HTERT RPE-1 (cell line): ENCODE measurements around the gene IL17RA.
"Not testable (repeated sequence)": the region's sequence is repeated elsewhere in the genome, so short reads cannot be mapped to it uniquely, and the experiment has no call there.

Experiments
- in situ Hi-C: fragments of 300-500 bp; cut with MboI; formaldehyde crosslinking; loops from 4 replicates; pipeline ENCODE4 v1.14.3; 2020; ENCODE audit warnings: low sequenced_read_pairs

Gene IL17RA

GRCh38 chr22:17084554-17085276 is at the start of gene IL17RA:
Gene IL17RA, plus strand, starts transcription at chr22:17085000. Its CDS starts 92 bp downstream, at chr22:17085092.
- in situ Hi-C loops: no loop called here

GRCh38 chr22:17035246-17035645 is 49.6 kb upstream of the IL17RA start:
- in situ Hi-C loops: no loop called here

- in situ Hi-C loops: not testable (repeated sequence)
Observed at GRCh38 chr22:17035976-17036841, 48.6 kb upstream of the IL17RA start.

- in situ Hi-C loops: not testable (repeated sequence)
Observed at GRCh38 chr22:17036842-17037711, 47.7 kb upstream of the IL17RA start.

GRCh38 chr22:17043521-17043920 is 41.3 kb upstream of the IL17RA start:
- in situ Hi-C loops: no loop called here

- in situ Hi-C loops: no loop called here
Observed at GRCh38 chr22:17046566-17047348, 38.0 kb upstream of the IL17RA start.

GRCh38 chr22:17047656-17048055 is 37.1 kb upstream of the IL17RA start:
- in situ Hi-C loops: no loop called here

- in situ Hi-C loops: no loop called here
Observed at GRCh38 chr22:17056058-17056457, 28.7 kb upstream of the IL17RA start.

GRCh38 chr22:17056807-17057206 is 28.0 kb upstream of the IL17RA start:
- in situ Hi-C loops: no loop called here

- in situ Hi-C loops: no loop called here
Observed at GRCh38 chr22:17057959-17058814, 26.6 kb upstream of the IL17RA start.

GRCh38 chr22:17060126-17060525 is 24.7 kb upstream of the IL17RA start:
- in situ Hi-C loops: no loop called here

GRCh38 chr22:17063411-17064106 is 21.2 kb upstream of the IL17RA start:
- in situ Hi-C loops: no loop called here

GRCh38 chr22:17064498-17065100 is 20.2 kb upstream of the IL17RA start:
- in situ Hi-C loops: no loop called here

- in situ Hi-C loops: no loop called here
Observed at GRCh38 chr22:17065433-17065832, 19.4 kb upstream of the IL17RA start.

- in situ Hi-C loops: no loop called here
Observed at GRCh38 chr22:17072877-17073276, 11.9 kb upstream of the IL17RA start.

- in situ Hi-C loops: no loop called here
Observed at GRCh38 chr22:17074648-17075002, 10.2 kb upstream of the IL17RA start.

GRCh38 chr22:17077255-17077654 is 7.5 kb upstream of the IL17RA start:
- in situ Hi-C loops: no loop called here

GRCh38 chr22:17079572-17079971 is 5.2 kb upstream of the IL17RA start:
- in situ Hi-C loops: no loop called here
